HG02588 (cell line): Measurements from ENCODE around the gene COPS7A.

ENCODE experiments used
- ATAC-seq: cut with Tn5 transposase; IDR thresholded peaks from one replicate; pipeline ENCODE4 v1.9.1; 2021; ENCODE audit warnings: mild to moderate bottlenecking, moderate library complexity; ENCODE audit not compliant: unreplicated experiment

The COPS7A gene

DNA sequence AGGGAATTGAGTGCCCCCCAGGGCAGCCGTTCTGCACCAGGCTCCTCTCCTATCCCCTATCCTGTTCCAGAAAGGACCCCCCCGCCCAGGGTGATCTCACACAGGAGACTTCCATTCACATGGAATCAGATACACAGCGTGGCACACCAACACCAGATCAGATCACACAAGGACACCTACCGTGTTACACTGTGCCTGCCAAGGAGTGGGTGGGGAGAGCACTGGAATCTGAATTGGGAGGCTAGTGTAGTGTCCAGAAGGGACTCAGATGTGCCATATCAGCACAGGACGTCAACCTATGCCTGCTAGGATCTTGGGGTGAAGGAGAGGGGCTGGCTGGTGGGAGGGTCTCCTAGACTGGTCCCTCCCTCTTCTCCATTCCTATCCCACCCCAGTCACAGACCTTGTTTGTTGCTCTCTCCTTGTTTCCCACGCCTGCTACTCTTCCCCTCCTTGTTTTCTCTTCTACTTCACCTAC is 44.6 kb downstream of the COPS7A start:
- no peak for ATAC-seq

DNA sequence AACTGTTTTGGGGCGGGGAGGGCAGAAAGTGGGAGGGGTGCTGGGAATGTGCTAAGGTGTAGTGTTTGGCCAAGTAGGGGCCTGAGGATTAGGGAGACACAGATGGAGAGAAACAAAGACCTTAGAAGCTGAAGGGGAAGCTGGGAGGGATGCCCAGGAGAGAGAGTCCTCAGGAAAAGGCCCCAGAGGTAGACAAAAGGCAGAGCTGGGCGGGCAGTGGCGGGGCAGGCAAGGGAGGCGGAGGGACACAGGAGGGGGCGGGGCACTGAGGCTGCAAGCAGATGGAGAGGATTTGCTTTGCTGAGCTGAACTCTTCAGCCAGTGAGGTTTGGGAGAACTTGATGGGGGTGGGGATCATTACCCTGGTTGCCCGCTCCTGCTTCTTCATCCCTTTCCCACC is 45.1 kb downstream of the COPS7A start:
- no peak for ATAC-seq

DNA sequence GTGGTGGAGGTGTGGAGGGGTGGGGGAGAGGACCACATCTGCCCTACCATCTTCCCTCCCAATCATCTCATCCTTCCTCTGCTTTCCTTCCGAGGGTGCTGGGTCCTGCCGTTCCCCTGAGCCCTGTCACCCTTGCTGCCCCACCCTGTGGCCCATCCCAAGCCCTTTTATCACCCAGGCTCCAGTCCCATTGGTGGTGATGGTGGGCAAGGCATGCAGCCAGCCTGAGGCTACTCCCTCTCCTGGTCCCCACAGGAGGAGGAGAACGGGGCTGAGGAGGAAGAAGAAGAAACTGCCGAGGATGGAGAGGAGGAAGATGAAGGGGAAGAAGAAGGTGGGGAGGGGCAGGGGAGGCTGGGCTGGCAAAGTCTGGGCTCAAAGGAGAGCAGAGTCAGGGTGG is 45.8 kb downstream of the COPS7A start:
- ATAC-seq = no peak

DNA sequence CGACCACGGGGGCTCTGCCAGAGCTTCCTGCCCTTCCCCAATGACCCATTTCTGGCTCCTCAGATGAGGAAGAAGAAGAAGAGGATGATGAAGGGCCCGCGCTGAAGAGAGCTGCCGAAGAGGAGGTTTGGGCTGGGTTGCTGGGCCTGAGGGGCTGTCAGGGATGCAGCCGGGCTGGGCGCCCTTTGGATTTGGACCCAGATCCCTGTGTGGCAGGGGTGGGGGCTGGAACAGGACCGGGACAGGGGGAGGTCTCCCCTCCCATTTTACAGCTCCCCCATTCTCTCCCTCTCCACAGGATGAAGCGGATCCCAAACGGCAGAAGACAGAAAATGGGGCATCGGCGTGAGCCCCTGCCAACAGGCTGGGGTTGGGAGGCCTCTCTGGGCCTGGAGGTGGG is 46.2 kb downstream of the COPS7A start:
- ATAC-seq = no peak

DNA sequence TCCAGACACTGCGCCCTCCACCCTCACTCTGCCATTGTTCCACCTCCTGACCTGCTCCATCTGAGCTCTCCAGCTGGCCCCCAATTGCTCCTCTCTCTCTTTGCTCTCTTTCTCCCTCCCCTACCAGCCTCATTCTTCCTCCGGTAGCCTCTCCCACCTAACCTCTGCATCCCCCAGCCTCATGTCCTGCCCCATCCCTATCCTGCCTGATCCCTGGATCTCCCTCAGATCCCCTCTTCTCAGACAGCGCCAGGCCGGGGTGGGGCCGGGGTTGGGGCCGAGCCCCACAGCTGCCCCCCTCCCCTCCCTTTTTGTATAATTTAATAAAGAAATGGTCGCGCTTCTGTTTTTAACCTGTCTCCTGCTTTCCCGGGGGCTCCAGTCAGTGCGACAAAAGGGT is 46.8 kb downstream of the COPS7A start:
- no peak for ATAC-seq

DNA sequence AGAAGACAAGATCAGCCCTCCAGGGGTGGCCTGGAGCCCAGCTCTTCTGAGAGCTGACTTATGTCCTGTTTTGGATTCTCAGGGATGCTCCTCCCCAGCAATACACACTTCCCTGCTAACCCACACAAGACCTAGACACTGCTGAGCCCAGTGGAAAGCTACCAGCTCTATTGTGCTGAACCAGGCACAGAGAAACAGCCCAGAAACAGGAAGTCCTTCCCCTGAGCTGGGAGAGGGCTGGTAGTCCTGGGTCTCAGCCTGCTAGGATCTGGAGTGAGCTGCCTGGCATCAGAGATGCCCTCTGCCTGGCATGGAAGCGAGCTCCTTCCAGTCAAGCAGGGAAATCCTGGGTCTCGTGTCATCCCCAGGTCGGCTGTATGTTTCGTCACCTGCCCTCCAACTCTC is 47.2 kb downstream of the COPS7A start:
- ATAC-seq = no peak

DNA sequence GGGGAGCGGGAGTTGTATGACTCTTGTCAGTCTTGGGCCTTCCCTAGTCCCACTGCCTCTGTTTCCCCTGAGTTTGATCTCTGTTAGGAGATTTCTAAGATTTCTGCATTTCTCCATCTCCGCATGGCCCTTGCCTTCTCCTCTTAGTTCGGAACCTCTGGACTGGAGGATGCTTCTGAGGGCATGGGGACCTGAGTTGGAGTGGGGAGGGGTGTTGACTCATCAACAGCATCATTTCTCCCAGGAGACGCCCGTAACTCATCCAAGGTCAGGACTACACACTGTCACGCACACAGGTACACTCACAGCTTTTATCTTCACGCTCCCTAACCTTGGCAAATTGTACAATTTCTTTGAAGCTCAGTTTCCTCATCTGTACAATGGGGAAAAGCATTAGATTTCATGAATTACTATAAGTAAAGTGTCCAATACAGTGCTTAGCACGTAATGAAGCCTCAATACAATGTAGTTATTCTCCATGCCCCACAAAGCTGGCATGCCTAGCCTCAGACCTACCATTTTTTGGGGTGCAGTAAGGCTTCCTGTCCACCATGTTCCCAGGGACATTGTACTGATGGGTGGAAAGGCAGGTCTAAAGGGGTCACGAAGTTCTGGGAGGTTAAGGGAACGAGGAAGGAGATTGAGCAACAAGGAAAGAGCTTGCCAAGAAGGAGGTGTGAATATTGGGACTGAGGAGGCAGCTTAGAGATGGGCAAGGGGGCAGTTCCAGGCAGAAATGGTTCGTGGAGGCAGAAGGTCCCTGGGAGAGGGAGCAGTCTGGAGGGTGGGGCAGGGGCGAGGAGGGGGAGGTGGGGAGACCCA is 47.9 kb downstream of the COPS7A start:
- no peak for ATAC-seq

DNA sequence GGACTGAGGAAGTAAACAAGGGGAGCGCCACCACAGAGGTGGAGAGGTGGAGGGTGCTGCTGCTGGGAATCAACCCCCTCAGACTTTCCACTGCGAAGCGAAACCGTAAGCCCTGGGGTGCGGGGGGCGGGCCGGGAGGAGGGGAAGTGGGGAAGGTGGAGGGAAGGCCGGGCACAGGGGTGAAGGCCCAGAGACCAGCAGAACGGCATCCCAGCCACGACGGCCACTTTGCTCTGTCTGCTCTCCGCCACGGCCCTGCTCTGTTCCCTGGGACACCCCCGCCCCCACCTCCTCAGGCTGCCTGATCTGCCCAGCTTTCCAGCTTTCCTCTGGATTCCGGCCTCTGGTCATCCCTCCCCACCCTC is 48.5 kb downstream of the COPS7A start, which contains the start of gene LAG3:
Gene LAG3, plus strand, starts transcription at position 190 of the 365 bp plus-strand sequence. CDS start 333 bp downstream, outside the sequence.
- ATAC-seq = no peak

DNA sequence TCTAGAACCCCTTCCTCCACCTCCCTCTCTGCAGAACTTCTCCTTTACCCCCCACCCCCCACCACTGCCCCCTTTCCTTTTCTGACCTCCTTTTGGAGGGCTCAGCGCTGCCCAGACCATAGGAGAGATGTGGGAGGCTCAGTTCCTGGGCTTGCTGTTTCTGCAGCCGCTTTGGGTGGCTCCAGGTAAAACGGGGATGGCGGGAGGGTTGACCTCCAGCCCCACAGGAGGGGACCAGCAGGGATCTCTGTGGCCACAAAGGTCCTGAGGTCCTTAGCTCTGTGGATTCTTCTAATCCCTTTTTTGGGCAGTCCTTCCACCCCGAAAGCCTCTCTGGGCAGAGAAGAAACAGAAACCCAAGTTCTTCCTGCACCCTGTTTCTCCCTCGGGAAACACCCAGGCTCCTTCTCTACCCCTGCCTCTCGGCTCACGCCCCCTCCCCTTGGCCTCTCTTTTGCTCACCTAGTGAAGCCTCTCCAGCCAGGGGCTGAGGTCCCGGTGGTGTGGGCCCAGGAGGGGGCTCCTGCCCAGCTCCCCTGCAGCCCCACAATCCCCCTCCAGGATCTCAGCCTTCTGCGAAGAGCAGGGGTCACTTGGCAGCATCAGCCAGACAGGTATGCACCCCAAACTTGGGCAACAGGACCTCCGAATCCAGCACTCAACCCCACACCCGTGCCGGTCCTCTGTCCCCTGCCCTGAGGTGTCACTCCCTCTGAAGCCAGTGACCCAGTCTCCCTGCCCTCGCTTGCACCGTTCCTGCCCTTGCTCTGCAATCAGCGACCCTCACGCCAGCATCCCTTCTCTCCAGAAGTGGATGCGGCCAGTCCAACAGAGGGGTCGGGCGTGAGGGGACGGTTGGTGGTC is 49.1 kb downstream of the COPS7A start:
- ATAC-seq = no peak

DNA sequence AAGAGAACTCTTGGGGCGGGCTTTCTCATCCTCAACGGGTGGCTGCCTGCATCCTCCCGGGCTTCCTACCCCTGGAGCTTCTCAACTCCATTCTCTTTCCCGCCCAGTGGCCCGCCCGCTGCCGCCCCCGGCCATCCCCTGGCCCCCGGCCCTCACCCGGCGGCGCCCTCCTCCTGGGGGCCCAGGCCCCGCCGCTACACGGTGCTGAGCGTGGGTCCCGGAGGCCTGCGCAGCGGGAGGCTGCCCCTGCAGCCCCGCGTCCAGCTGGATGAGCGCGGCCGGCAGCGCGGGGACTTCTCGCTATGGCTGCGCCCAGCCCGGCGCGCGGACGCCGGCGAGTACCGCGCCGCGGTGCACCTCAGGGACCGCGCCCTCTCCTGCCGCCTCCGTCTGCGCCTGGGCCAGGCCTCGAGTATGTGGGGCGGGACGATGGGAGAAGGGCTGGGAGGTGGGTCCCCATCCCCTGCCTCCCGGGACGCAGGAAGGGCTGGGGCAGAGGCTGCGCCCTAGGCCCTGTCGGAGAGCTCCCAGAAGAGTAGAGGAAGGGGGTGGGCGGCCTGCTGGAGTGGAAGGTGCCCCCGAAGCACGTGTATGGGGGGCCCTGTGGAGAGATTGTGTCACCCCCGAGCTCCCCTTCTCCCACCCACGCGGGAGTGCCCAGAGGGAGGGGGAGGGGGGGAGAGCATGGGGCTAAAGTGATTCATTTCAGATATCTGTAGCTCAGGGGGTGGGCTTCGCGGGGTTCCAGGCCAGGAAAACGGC is 49.9 kb downstream of the COPS7A start:
- no peak for ATAC-seq

DNA sequence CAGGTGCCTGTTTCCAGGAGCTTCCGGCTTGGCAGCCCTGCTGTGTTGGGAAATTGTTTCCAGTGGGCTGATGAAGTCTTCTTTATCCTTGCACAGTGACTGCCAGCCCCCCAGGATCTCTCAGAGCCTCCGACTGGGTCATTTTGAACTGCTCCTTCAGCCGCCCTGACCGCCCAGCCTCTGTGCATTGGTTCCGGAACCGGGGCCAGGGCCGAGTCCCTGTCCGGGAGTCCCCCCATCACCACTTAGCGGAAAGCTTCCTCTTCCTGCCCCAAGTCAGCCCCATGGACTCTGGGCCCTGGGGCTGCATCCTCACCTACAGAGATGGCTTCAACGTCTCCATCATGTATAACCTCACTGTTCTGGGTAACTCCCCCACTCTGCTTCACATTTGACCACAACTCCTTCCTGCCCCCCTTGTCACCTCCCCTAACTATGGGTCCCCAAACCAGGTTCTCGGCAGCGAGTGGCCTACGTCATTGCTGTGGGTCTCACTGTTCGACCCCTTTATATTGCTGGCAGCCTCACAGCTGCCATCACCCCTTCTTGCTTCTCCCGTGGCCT is 50.7 kb downstream of the COPS7A start:
- no peak for ATAC-seq

DNA sequence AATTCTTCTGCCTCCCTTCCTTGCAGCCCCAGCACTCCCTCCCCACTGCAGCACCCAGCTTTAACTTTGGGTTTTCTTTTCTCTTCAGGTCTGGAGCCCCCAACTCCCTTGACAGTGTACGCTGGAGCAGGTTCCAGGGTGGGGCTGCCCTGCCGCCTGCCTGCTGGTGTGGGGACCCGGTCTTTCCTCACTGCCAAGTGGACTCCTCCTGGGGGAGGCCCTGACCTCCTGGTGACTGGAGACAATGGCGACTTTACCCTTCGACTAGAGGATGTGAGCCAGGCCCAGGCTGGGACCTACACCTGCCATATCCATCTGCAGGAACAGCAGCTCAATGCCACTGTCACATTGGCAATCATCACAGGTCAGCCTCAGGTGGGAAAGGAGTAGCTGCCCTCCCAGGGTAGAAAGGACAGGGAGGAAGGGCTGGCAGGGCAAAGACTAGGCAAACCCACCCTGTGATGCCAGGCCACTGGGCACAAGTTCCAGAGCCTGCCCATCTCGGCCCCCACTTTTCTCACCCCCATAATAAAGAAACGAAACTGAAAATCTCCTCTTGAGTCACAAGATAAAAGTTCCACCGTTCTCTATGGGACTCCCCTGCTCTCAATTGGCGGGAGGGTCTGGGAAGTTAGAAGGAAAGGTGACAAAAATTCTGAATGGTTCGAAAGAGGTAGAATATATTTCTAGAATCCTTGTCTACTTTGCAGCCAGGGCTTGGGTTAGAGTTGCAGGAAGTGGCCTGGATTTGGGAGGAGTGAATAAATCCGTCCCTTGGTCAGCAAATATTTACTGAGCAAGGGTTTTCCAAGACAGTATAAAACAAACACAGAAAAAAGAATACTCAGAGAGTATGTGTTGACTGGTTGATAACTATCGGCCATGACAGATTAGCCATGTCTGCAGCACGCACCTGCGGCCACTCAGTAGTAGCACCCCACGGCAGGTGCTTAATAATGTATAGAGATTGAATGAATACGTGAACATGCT is 51.6 kb downstream of the COPS7A start:
- no peak for ATAC-seq

DNA sequence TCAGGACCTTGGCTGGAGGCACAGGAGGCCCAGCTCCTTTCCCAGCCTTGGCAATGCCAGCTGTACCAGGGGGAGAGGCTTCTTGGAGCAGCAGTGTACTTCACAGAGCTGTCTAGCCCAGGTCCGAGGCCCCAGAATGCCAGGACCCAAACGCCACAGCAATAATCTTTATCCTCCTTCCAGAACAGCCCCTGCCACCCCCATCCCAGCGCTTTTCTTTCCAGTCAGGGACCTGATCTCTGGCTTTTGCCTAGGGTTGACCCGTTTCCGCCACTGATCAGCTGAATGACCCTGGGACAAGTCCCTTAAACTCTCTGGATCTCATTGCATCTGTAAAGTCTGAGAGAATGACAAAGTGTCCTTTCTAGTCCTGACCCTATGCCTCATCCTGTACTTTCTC is 53.5 kb downstream of the COPS7A start:
- no peak for ATAC-seq

DNA sequence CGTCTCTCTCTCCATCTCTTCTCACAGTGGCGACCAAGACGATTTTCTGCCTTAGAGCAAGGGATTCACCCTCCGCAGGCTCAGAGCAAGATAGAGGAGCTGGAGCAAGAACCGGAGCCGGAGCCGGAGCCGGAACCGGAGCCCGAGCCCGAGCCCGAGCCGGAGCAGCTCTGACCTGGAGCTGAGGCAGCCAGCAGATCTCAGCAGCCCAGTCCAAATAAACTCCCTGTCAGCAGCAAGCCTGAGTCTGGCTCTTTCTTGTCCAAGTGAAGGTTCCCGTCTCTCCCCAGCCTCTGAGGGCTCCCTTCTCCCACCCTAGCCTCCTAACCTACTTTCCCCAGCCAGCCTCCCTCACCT is 54.3 kb downstream of the COPS7A start:
- ATAC-seq = no peak

DNA sequence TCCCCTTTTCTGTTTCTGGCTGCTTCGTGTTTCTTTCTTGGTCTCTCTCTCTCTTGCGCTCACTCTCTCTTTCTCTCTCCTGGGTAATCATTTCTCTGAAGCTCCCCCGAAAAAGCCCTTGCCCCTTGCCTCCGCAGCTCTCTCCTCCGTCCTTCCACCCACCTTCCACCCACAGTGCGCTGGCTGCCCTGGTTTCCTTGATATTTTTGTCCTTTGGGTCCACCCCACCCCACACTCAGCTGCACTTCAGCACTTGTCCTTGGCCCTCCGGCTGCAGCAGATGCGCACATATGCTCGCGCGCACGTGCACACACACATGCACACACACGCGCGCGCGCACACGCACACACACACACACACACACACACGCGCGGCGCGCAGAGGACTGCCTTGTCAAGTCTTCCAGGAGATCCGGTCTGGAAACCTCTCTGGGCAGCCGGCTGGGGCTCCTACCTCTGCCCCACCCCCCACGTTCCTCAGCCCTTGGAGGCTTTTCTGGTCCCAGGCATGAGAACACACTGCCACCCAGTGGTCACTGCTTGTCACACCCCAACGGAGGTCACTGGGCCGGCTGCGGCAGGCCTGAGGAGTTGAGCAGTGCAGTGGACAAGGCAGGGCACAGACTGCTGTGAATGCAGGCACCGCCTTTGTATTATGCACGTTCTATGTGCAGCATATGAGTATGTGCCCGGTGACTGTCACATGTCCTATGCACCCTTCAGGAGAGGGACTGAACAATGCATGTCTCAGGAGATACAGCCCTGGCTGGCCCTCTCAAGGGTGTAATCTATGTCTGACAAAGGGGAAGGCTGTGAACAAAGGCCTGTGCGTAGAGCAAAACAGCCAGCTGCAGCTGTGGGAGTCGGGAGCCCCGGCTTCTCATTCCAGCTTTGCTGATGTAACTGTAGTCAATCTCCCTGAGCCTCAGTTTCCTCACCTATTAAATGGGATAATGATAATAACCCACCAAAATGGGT is 55.0 kb downstream of the COPS7A start:
- peak; percentile 75 for ATAC-seq

DNA sequence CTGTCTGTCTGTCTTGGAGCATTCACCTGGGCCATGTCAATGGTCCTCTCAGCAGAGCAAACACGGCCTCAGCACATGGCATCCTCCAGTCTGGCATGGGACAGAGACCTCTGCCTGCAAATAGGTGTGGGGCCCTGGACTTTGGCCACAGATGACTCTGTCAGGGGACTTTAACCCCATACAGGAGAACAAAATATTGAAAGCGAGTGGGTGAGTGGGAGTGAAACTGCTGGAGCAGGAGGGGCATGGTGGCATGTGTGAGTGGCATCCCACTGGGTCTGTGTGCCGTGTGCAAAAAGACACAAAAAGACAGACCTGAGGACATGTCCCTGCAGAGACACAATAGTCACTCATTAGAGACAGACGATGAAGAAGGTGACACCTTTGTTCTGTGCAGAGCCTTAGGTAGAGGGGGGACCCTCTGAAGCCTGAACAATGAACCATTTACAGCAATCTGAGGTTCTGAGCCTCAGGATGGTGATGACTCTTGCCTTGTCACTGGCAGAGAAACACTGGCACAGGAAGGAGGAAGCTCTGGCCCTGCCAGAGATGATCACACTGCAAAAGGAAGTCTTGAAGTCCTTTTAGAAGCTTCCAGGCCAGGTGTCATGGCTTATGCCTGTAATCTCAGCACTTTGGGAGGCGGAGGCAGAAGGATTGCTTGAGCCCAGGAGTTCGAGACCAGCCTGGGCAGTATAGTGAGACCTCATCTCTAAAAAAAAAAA is 56.0 kb downstream of the COPS7A start:
- no peak for ATAC-seq

DNA sequence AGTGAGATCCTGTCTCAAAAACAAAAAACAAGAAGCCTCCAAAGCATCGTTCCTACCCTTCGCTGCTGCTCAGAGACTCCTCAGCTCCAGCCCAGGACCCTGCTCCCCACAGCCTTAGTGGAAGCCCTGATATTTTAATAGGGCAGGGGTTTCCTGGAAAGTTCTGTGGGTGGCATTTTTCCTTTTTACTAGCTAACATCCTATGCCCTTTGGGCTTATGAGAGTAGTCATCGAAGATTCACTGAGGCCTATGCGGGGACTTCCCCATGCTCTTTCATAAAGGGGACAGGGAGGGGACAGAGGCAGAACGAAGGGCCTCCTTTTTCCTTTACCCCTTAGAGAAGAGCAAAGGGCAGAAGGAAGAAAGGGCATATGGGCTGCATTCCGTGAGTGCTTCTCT is 56.7 kb downstream of the COPS7A start:
- no peak for ATAC-seq
